ENCODE measurements around the gene STAP2. TPM values are rescaled to one million over a fixed set of nuclear protein-coding genes. Genes with fewer than 3 reads are reported as not detected.
A peak's percentile ranks its signal among the peaks of the same experiment; 100 is the strongest.

The STAP2 gene
- total and polyA plus RNA-seq, 10 of the 15 experiments (the other 5 are each of a cell fraction or from before 2014, with no cell fraction given): 0.84 to 22.4 (median 15.2) TPM

DNA sequence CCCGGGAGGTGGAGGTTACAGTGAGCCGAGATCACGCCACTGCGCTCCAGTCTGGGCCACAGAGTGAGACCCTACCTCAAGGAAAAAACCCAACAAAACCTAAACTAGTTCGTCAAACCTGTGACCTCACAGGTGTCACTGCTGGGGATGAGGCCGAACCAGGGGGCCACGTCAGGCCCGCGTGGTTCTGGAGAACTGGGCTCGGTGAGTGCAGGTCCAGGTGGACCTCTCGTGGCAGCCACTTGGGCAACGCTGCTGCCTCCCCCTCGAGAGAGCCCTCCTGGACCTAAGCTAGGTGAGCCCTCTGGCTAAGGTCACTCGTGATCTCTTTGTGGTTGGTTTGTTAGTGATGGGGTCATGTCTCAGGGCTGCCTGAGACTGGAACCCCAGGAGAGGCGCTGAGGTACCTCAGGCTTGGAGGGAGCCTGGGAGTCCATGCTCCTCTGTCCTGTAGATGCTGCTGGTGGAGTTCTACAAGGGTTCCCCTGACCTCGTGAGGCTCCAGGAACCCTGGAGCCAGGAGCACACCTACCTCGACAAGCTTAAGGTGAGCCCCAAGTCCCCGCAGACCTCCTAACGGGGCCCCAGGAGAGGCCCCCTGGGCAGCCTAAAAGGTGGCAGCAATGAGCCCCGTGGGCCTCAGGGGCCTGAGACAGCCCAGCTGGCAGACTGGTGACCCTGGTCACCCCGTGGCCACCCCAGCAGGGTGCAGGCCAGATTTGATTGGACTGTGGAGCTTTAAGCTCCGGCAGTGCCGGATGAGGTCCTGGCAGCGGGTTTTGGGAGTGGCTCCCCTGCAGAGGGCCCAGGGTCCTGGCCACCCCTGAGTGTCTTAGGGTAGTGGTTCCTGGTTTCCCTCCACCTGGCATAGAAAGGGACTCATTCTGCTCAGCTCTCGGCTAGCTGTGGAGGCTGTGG is 20.3 kb upstream of the STAP2 start:
- SMC1A ChIA-PET (ENCODE audit: uncharacterized antibody, unreplicated experiment): no interaction called here
- FAIRE-seq (no peak), ATAC-seq (no peak), DNase-seq (ENCODE audit: low read depth, low spot score) (no peak)
- CTCF ChIA-PET: no interaction called here
- RAD21 ChIA-PET (ENCODE audit: unreplicated experiment): no interaction called here
- no peaks in the 10 kb centered on the region for H3K27me3 ChIP-seq (replicated peaks in 1 of 2; ENCODE audit: control insufficient read depth in 2 of 2, insufficient read depth in 2 of 2, low read length in 1 of 2)
- no peaks in the 10 kb centered on the region for H3K4me1 ChIP-seq (ENCODE audit: control insufficient read depth, insufficient read depth, low read length)
- H3K27ac ChIP-seq (ENCODE audit: control insufficient read depth, insufficient read depth): no peak overlapping the region
- no peaks in the 10 kb centered on the region for H3K9me3 ChIP-seq (replicated peaks; ENCODE audit: control insufficient read depth, insufficient read depth, low read length)
- H3K4me3 ChIP-seq: no peak overlapping the region
- in situ Hi-C loops (cut with MboI): no loop called here
- H3K79me2 ChIP-seq (ENCODE audit: control insufficient read depth, insufficient read depth, low read length): no peaks in the 10 kb centered on the region
- intact Hi-C loops (cut with micrococcal nuclease; ENCODE audit: unreplicated experiment): no loop called here
- POLR2A ChIA-PET: no interaction called here
- no TSS peak for BruUV-seq (replicated peaks)
- TF ChIP-seq BACH1 (IDR thresholded peaks at IDR 0.05; ENCODE audit: borderline replicate concordance) (no peak), POLR2A (IDR thresholded peaks at IDR 0.05; ENCODE audit: low read depth, low read length) (peak; percentile 33; the same call in 1 of the 2 replicates)
- H2AFZ ChIP-seq (ENCODE audit: control insufficient read depth, low read depth, low read length): no peak overlapping the region
- no peak overlapping the region for H3K4me2 ChIP-seq (ENCODE audit: control insufficient read depth, insufficient read depth)
- H4K20me1 ChIP-seq (ENCODE audit: control insufficient read depth, insufficient read depth): no peaks in the 10 kb centered on the region
- H3K36me3 ChIP-seq (ENCODE audit: control insufficient read depth in 2 of 2, insufficient read depth in 2 of 2, low read length in 1 of 2): peaks cover 17 to 36% of the 10 kb centered on the region in 2 experiments; a peak in 3 of 4 replicates
- H3K9ac ChIP-seq (ENCODE audit: control insufficient read depth, insufficient read depth, low read length): no peak overlapping the region
- 83% methylated on average over 25 of the region's 25 CpGs for WGBS (ENCODE audit: insufficient coverage, insufficient replicate concordance, low lambda C conversion rate, missing lambda C conversion rate)

DNA sequence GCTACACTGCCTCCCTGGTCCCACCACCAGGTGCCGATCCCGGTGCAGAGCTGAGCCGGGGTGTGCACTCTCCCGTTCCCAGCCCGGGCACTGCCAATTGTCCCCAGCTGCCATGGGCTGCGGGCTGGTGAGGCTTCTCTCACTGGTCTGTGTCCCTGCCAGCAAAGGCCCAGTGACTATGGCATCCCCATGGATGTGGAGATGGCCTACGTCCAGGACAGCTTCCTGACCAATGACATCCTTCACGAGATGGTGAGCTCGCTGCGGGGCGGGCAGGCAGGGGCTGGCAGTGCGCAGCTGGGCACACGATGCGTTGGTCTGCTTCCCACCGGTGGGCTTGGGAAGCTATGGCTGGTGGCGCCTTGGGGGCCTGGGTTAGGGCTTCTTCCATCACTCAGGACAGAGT is 19.3 kb upstream of the STAP2 start:
- H3K9ac ChIP-seq (ENCODE audit: control insufficient read depth, insufficient read depth, low read length): no peak overlapping the region
- DNase-seq (ENCODE audit: low read depth, low spot score): no peak
- peak; percentile 58; the same call in 1 of the 2 replicates for TF ChIP-seq POLR2A (IDR thresholded peaks at IDR 0.05; ENCODE audit: low read depth, low read length)
- TF ChIP-seq NBN (IDR thresholded peaks at IDR 0.05): no peak
- TF ChIP-seq FOXK2 (IDR thresholded peaks at IDR 0.05): no peak
- TF ChIP-seq NFYA (IDR thresholded peaks at IDR 0.05; ENCODE audit: borderline replicate concordance, low read depth, low read length): no peak
- no peak for TF ChIP-seq NR2C2 (IDR thresholded peaks at IDR 0.05; ENCODE audit: borderline replicate concordance, control insufficient read depth, insufficient read length, low read depth)
- TF ChIP-seq PML (IDR thresholded peaks at IDR 0.05; ENCODE audit: low read length): 0 out of 2 replicates have a peak, but pooled peaks have one; percentile 22
- no peak for TF ChIP-seq SMARCA5 (IDR thresholded peaks at IDR 0.05)
- TF ChIP-seq TCF7 (IDR thresholded peaks at IDR 0.05; ENCODE audit: borderline replicate concordance): no peak
- ChIA-PET RAD21 (ENCODE audit: unreplicated experiment) (interaction anchor here (0.5 kb wide), 1 partner anchor 47 kb away, joined by 3 read pairs; no protein-coding TSS in a partner anchor), SMC1A (ENCODE audit: uncharacterized antibody, unreplicated experiment) (no interaction called here), CTCF (no interaction called here), POLR2A (no interaction called here)
- in situ Hi-C loops (cut with MboI) (no loop called here), intact Hi-C loops (cut with micrococcal nuclease; ENCODE audit: unreplicated experiment) (no loop called here)
- no peak overlapping the region for H3K4me3 ChIP-seq
- H3K27me3 ChIP-seq (replicated peaks in 1 of 2; ENCODE audit: control insufficient read depth in 2 of 2, insufficient read depth in 2 of 2, low read length in 1 of 2): no peaks in the 10 kb centered on the region
- WGBS (ENCODE audit: insufficient coverage, insufficient replicate concordance, low lambda C conversion rate, missing lambda C conversion rate): 91% methylated on average over 16 of the region's 16 CpGs
- no peaks in the 10 kb centered on the region for H3K9me3 ChIP-seq (replicated peaks; ENCODE audit: control insufficient read depth, insufficient read depth, low read length)
- H3K4me1 ChIP-seq (ENCODE audit: control insufficient read depth, insufficient read depth, low read length): no peaks in the 10 kb centered on the region
- no peak overlapping the region for H3K4me2 ChIP-seq (ENCODE audit: control insufficient read depth, insufficient read depth)
- no peak for ATAC-seq
- no TSS peak for BruUV-seq (replicated peaks)
- no peak overlapping the region for H2AFZ ChIP-seq (ENCODE audit: control insufficient read depth, low read depth, low read length)
- H3K36me3 ChIP-seq (ENCODE audit: control insufficient read depth in 2 of 2, insufficient read depth in 2 of 2, low read length in 1 of 2): peaks cover 13 to 27% of the 10 kb centered on the region in 2 experiments; a peak in 3 of 4 replicates
- H3K79me2 ChIP-seq (ENCODE audit: control insufficient read depth, insufficient read depth, low read length): no peaks in the 10 kb centered on the region
- no peak overlapping the region for H3K27ac ChIP-seq (ENCODE audit: control insufficient read depth, insufficient read depth)
- FAIRE-seq: no peak
- no peaks in the 10 kb centered on the region for H4K20me1 ChIP-seq (ENCODE audit: control insufficient read depth, insufficient read depth)

All from GM12878 (cell line).